Measurements from ENCODE around the gene SYT6. TPM values are rescaled to one million over a fixed set of nuclear protein-coding genes. Genes with fewer than 3 reads are reported as not detected.

The SYT6 gene
- total RNA-seq, 1 experiment from 2014 or later, result not detected

DNA sequence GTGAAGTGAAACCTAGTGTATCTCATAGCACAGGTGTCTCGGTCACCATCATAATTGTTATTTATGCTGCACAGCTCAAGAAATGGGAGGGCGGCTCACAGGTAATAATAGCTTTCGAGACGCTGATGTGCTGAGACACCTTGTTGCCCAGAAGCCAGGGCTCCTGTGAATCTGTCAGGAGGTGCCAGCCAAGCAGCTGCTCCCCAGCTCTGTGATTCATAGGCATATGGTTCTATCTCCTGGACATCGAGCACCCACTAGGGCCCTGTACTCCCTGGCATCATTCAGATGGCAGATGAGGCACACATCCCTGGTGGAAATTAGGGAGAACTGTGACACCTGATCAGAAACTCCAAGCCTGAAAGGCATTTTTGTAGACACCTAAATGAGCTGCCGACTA is 53.5 kb downstream of the SYT6 start:
- Histone ChIP-seq H3K4me3 (ENCODE audit: low read depth in 2 of 2, low read length in 2 of 2) (no peak overlapping the region), H3K9me3 (ENCODE audit: control insufficient read depth, insufficient read depth, low read depth, low read length) (no peaks in the 10 kb centered on the region), H3K27ac (ENCODE audit: low read length) (no peak overlapping the region), H3K36me3 (ENCODE audit: control insufficient read depth, insufficient read depth, low read length) (no peaks in the 10 kb centered on the region), H3K4me1 (ENCODE audit: control insufficient read depth, insufficient read depth, low read length) (no peaks in the 10 kb centered on the region), H3K27me3 (ENCODE audit: control insufficient read depth, insufficient read depth, low read length) (no peaks in the 10 kb centered on the region; the same call in 1 of the 2 replicates)
- ChIA-PET POLR2A (no interaction called here), CTCF (no interaction called here)
- no TSS peak for BruUV-seq (replicated peaks)
- DNase-seq (ENCODE audit: low read depth, low spot score) (no peak), ATAC-seq (no peak)
- in situ Hi-C loops (cut with HindIII; ENCODE audit: low pct_unique_long_range_greater_than_20kb, low sequenced_read_pairs), result no loop called here
- intact Hi-C loops (cut with micrococcal nuclease; ENCODE audit: unreplicated experiment), result no loop called here
- TF ChIP-seq, protein P1, sequence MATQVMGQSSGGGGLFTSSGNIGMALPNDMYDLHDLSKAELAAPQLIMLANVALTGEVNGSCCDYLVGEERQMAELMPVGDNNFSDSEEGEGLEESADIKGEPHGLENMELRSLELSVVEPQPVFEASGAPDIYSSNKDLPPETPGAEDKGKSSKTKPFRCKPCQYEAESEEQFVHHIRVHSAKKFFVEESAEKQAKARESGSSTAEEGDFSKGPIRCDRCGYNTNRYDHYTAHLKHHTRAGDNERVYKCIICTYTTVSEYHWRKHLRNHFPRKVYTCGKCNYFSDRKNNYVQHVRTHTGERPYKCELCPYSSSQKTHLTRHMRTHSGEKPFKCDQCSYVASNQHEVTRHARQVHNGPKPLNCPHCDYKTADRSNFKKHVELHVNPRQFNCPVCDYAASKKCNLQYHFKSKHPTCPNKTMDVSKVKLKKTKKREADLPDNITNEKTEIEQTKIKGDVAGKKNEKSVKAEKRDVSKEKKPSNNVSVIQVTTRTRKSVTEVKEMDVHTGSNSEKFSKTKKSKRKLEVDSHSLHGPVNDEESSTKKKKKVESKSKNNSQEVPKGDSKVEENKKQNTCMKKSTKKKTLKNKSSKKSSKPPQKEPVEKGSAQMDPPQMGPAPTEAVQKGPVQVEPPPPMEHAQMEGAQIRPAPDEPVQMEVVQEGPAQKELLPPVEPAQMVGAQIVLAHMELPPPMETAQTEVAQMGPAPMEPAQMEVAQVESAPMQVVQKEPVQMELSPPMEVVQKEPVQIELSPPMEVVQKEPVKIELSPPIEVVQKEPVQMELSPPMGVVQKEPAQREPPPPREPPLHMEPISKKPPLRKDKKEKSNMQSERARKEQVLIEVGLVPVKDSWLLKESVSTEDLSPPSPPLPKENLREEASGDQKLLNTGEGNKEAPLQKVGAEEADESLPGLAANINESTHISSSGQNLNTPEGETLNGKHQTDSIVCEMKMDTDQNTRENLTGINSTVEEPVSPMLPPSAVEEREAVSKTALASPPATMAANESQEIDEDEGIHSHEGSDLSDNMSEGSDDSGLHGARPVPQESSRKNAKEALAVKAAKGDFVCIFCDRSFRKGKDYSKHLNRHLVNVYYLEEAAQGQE (IDR thresholded peaks at IDR 0.05; ENCODE audit: insufficient read depth in 1 of 2, low read depth in 2 of 2, low read length in 1 of 2), result no peak
- TF ChIP-seq, protein P2, sequence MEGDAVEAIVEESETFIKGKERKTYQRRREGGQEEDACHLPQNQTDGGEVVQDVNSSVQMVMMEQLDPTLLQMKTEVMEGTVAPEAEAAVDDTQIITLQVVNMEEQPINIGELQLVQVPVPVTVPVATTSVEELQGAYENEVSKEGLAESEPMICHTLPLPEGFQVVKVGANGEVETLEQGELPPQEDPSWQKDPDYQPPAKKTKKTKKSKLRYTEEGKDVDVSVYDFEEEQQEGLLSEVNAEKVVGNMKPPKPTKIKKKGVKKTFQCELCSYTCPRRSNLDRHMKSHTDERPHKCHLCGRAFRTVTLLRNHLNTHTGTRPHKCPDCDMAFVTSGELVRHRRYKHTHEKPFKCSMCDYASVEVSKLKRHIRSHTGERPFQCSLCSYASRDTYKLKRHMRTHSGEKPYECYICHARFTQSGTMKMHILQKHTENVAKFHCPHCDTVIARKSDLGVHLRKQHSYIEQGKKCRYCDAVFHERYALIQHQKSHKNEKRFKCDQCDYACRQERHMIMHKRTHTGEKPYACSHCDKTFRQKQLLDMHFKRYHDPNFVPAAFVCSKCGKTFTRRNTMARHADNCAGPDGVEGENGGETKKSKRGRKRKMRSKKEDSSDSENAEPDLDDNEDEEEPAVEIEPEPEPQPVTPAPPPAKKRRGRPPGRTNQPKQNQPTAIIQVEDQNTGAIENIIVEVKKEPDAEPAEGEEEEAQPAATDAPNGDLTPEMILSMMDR (IDR thresholded peaks at IDR 0.05), result no peak
- no peak for TF ChIP-seq SIN3A (IDR thresholded peaks at IDR 0.05; ENCODE audit: borderline replicate concordance, insufficient read depth, low read depth, low read length)
- no peak for TF ChIP-seq TCF7L2 (IDR thresholded peaks at IDR 0.05; ENCODE audit: low read depth, low read length)
- TF ChIP-seq POLR2AphosphoS5 (IDR thresholded peaks at IDR 0.05; ENCODE audit: low read depth, low read length), result no peak

DNA sequence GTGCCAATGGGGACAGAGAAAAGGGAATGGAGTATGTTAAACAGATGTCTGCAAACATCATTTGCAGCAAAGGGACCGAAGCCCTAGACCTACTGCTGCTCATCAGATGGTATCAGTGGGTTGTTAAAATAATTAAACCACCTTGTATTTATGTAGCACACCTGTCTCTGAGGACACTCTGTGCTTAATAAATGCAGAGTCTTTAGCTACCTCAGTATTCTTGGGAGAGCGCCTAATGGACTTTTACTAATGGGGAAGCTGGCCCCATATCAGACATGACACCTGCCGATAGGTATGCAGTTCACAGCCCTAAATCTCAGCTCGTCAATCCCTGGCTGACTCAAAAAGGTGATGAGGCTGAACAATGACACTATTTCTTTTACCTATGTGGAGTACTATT is 54.4 kb downstream of the SYT6 start:
- in situ Hi-C loops (cut with HindIII; ENCODE audit: low pct_unique_long_range_greater_than_20kb, low sequenced_read_pairs) (no loop called here), intact Hi-C loops (cut with micrococcal nuclease; ENCODE audit: unreplicated experiment) (no loop called here)
- Histone ChIP-seq H3K27ac (ENCODE audit: low read length) (no peak overlapping the region), H3K36me3 (ENCODE audit: control insufficient read depth, insufficient read depth, low read length) (no peaks in the 10 kb centered on the region), H3K27me3 (ENCODE audit: control insufficient read depth, insufficient read depth, low read length) (no peaks in the 10 kb centered on the region; the same call in 1 of the 2 replicates), H3K9me3 (ENCODE audit: control insufficient read depth, insufficient read depth, low read depth, low read length) (no peaks in the 10 kb centered on the region), H3K4me3 (ENCODE audit: low read depth in 2 of 2, low read length in 2 of 2) (no peak overlapping the region), H3K4me1 (ENCODE audit: control insufficient read depth, insufficient read depth, low read length) (no peaks in the 10 kb centered on the region)
- ChIA-PET POLR2A (no interaction called here), CTCF (no interaction called here)
- DNase-seq (ENCODE audit: low read depth, low spot score) (no peak), ATAC-seq (no peak)
- TF ChIP-seq TCF7L2 (IDR thresholded peaks at IDR 0.05; ENCODE audit: low read depth, low read length), result no peak
- TF ChIP-seq POLR2AphosphoS5 (IDR thresholded peaks at IDR 0.05; ENCODE audit: low read depth, low read length), result no peak
- TF ChIP-seq, protein P2 (IDR thresholded peaks at IDR 0.05), result no peak
- TF ChIP-seq SIN3A (IDR thresholded peaks at IDR 0.05; ENCODE audit: borderline replicate concordance, insufficient read depth, low read depth, low read length), result no peak
- TF ChIP-seq, protein P1 (IDR thresholded peaks at IDR 0.05; ENCODE audit: insufficient read depth in 1 of 2, low read depth in 2 of 2, low read length in 1 of 2), result no peak
- no TSS peak for BruUV-seq (replicated peaks)

Data from Panc1 (cell line).